Trophoblast cell (in vitro differentiated cells and primary cell): Measurements from ENCODE around the gene UPF2. TPM values are rescaled to one million over a fixed set of nuclear protein-coding genes. Genes with fewer than 3 reads are reported as not detected.

ENCODE experiments used
- DNase-seq, 2 donors: peaks; one replicate each; pipeline ENCODE4 v3.0.0-alpha.2; 2016
- H2AFZ ChIP-seq: 2 replicates; pipeline ENCODE4 v1.6.1; 2013; ENCODE audit warnings: low read length, moderate library complexity, mild to moderate bottlenecking; ENCODE audit not compliant: insufficient read depth, poor library complexity
- H2AK5ac ChIP-seq: 2 replicates; pipeline ENCODE4 v1.6.1; 2013; ENCODE audit warnings: mild to moderate bottlenecking, low read length
- H2BK120ac ChIP-seq: 2 replicates; pipeline ENCODE4 v1.6.1; 2013; ENCODE audit warnings: low read length, mild to moderate bottlenecking, moderate library complexity; ENCODE audit not compliant: insufficient read depth, poor library complexity
- H2BK12ac ChIP-seq: 2 replicates; pipeline ENCODE4 v1.6.1; 2013; ENCODE audit warnings: mild to moderate bottlenecking, low read length, moderate library complexity
- H2BK5ac ChIP-seq: 2 replicates; pipeline ENCODE4 v1.6.1; 2013; ENCODE audit warnings: low read length, low read depth, moderate library complexity, mild to moderate bottlenecking; ENCODE audit not compliant: poor library complexity
- H3K14ac ChIP-seq: 2 replicates; pipeline ENCODE4 v1.6.1; 2013; ENCODE audit warnings: mild to moderate bottlenecking, low read length
- H3K18ac ChIP-seq: 2 replicates; pipeline ENCODE4 v1.6.1; 2013; ENCODE audit warnings: mild to moderate bottlenecking, low read length
- H3K23ac ChIP-seq: 2 replicates; pipeline ENCODE4 v1.6.1; 2013; ENCODE audit warnings: low read length
- H3K27ac ChIP-seq: 2 replicates; pipeline ENCODE4 v1.5.1; 2013; ENCODE audit warnings: low read depth, mild to moderate bottlenecking, inconsistent platforms, low read length, moderate library complexity
- H3K27me3 ChIP-seq: 2 replicates; pipeline ENCODE4 v1.6.1; 2013; ENCODE audit warnings: inconsistent platforms, mild to moderate bottlenecking, low read length, moderate library complexity; ENCODE audit not compliant: insufficient read depth
- H3K36me3 ChIP-seq, 2 experiments: 1 replicate in 1 of 2; 2 replicates in 1 of 2; pipeline ENCODE4 v1.6.1; 2013; ENCODE audit warnings: low read length in 2 of 2, mild to moderate bottlenecking in 2 of 2, moderate library complexity in 1 of 2; ENCODE audit not compliant: insufficient read depth in 2 of 2, control insufficient read depth in 1 of 2
- H3K4ac ChIP-seq: 2 replicates; pipeline ENCODE4 v1.6.1; 2013; ENCODE audit warnings: low read depth, mild to moderate bottlenecking, low read length, moderate library complexity
- H3K4me1 ChIP-seq, 2 experiments: 1 replicate in 1 of 2; 2 replicates in 1 of 2; pipeline ENCODE4 v1.6.1; 2013; ENCODE audit warnings: low read length in 2 of 2, mild to moderate bottlenecking in 2 of 2, moderate library complexity in 1 of 2; ENCODE audit not compliant: insufficient read depth in 2 of 2, control insufficient read depth in 1 of 2
- H3K4me2 ChIP-seq: 2 replicates; pipeline ENCODE4 v1.6.1; 2013; ENCODE audit warnings: inconsistent platforms, mild to moderate bottlenecking, low read length, moderate library complexity
- H3K4me3 ChIP-seq: 2 replicates; pipeline ENCODE4 v1.5.1; 2013; ENCODE audit warnings: mild to moderate bottlenecking, low read depth, low read length, inconsistent platforms
- H3K79me1 ChIP-seq: one replicate; pipeline ENCODE4 v1.6.1; 2013; ENCODE audit warnings: low read length
- H3K79me2 ChIP-seq: 2 replicates; pipeline ENCODE4 v1.6.1; 2013; ENCODE audit warnings: low read length, mild to moderate bottlenecking; ENCODE audit not compliant: control insufficient read depth, insufficient read depth, poor library complexity
- H3K9ac ChIP-seq: 2 replicates; pipeline ENCODE4 v1.6.1; 2013; ENCODE audit warnings: mild to moderate bottlenecking, low read length
- H3K9me3 ChIP-seq: 2 replicates; pipeline ENCODE4 v1.6.1; 2013; ENCODE audit warnings: low read depth, mild to moderate bottlenecking, control low read depth, inconsistent platforms, low read length; ENCODE audit not compliant: insufficient read depth
- H4K12ac ChIP-seq: 2 replicates; pipeline ENCODE4 v1.6.1; 2013; ENCODE audit warnings: low read depth, mild to moderate bottlenecking, low read length, moderate library complexity
- H4K8ac ChIP-seq: 2 replicates; pipeline ENCODE4 v1.6.1; 2013; ENCODE audit warnings: low read depth, mild to moderate bottlenecking, low read length, moderate library complexity
- H4K91ac ChIP-seq: one replicate; pipeline ENCODE4 v1.6.1; 2013; ENCODE audit warnings: low read depth, mild to moderate bottlenecking, low read length, moderate library complexity
- WGBS: extraction: QIAGEN DNeasy Blood & Tissue Kit; methylation state at CpG from one replicate; pipeline ENCODE4 v1.1.7; 2013; ENCODE audit warnings: missing lambda C conversion rate; ENCODE audit not compliant: insufficient read length, insufficient coverage; ENCODE audit errors: extremely low coverage; 5-methylcytosine and 5-hydroxymethylcytosine counted together
- polyA plus RNA-seq: library from polyadenylated mRNA; stranded (reverse); fragments of 200-250 nt; gene quantifications from 2 replicates; pipeline ENCODE4 v1.2.3, GENCODE V29; 2013

UPF2 gene, protein sequence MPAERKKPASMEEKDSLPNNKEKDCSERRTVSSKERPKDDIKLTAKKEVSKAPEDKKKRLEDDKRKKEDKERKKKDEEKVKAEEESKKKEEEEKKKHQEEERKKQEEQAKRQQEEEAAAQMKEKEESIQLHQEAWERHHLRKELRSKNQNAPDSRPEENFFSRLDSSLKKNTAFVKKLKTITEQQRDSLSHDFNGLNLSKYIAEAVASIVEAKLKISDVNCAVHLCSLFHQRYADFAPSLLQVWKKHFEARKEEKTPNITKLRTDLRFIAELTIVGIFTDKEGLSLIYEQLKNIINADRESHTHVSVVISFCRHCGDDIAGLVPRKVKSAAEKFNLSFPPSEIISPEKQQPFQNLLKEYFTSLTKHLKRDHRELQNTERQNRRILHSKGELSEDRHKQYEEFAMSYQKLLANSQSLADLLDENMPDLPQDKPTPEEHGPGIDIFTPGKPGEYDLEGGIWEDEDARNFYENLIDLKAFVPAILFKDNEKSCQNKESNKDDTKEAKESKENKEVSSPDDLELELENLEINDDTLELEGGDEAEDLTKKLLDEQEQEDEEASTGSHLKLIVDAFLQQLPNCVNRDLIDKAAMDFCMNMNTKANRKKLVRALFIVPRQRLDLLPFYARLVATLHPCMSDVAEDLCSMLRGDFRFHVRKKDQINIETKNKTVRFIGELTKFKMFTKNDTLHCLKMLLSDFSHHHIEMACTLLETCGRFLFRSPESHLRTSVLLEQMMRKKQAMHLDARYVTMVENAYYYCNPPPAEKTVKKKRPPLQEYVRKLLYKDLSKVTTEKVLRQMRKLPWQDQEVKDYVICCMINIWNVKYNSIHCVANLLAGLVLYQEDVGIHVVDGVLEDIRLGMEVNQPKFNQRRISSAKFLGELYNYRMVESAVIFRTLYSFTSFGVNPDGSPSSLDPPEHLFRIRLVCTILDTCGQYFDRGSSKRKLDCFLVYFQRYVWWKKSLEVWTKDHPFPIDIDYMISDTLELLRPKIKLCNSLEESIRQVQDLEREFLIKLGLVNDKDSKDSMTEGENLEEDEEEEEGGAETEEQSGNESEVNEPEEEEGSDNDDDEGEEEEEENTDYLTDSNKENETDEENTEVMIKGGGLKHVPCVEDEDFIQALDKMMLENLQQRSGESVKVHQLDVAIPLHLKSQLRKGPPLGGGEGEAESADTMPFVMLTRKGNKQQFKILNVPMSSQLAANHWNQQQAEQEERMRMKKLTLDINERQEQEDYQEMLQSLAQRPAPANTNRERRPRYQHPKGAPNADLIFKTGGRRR
- 28.7 and 30.5 TPM in 2 replicates for polyA plus RNA-seq

DNA sequence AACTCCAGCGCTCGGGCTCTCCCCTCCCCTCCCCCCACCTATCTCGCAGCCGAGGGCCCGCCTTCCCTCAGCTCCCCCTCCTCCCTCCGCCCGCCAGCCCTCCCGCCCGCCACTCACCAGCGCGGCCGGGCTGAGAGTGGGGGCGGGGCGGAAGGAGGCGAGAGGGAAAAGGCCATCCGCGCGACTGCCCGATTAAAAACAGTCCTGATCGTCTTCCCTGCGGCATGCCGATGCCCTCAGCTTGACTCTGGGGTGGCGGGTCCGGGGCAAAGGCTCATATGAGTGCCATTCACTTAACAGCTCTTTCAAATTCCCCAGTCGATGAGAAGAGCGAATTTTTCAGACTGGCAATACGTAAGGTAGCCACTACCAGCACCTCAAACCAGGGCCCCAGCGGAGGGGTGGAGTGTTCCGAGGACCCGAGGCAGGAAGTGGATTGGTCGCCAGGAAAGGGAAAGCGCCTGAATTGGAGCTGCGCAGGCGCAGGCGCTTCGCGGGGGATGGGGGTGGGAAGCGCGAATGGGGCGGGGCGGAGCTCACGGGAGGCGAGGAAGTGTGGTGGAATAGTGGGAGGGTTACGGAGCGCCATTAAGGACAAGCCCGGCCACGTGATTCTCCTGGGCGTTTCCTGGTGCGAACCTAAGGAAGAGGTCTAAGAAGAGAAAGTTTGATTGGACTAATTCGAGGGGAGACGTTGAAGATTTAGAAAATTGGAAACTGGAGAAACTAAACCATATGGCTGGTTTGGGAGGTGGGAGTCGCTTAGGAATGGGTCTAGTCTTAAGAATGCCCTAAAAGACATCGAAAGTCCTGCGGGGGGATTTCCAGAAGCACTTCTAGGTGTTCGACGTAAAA, at the start of gene UPF2:
UPF2 (minus strand) TSS at position 13 of the 855 bp plus-strand sequence. CDS start 7,386 bp downstream, outside the sequence.
- Histone ChIP-seq H3K18ac (peak within 1 kb of the TSS; percentile 99), H3K9me3 (peaks cover 2% of the 10 kb centered on the region), H3K14ac (peak within 1 kb of the TSS; percentile 95), H2BK120ac (peak within 1 kb of the TSS; percentile 97), H3K79me2 (peaks cover 16% of the 10 kb centered on the region), H3K4me1 (peaks cover 0 to 2% of the 10 kb centered on the region in 2 experiments), H3K23ac (no peak within 1 kb of the TSS), H3K27me3 (no peaks in the 10 kb centered on the region), H4K91ac (peak within 1 kb of the TSS; percentile 99), H3K36me3 (no peaks in the 10 kb centered on the region), H2AK5ac (peak within 1 kb of the TSS; percentile 18), H2BK5ac (peak within 1 kb of the TSS; percentile 100), H2BK12ac (peak within 1 kb of the TSS; percentile 64), H3K4ac (peak within 1 kb of the TSS; percentile 95), H4K8ac (peak within 1 kb of the TSS; percentile 96), H4K12ac (peak within 1 kb of the TSS; percentile 97), H2AFZ (peak within 1 kb of the TSS; percentile 88), H3K4me3 (peak within 1 kb of the TSS; percentile 96), H3K79me1 (peaks cover 9% of the 10 kb centered on the region), H3K4me2 (peak within 1 kb of the TSS; percentile 95), H3K27ac (peak within 1 kb of the TSS; percentile 87), H3K9ac (peak within 1 kb of the TSS; percentile 99)
- no CpG with 5 or more reads among the region's 56 CpGs for WGBS
- DNase-seq, result peak; percentile 96 to 97

DNA sequence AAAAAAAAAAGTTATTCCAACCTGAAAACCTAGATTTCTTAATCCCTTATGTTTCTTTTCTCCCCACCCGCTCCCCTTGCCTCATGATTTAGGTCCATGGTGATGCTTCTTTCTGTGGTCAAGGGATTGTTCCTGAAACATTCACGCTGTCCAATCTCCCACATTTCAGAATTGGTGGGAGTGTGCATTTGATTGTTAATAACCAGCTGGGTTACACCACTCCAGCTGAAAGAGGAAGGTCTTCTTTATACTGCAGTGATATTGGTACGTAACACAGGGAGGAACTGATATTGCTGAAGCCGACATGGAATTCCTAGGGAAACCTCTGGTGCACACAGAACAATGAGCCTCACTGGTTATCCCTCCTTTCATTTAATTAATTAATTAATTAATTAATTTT, 48.8 kb upstream of the UPF2 start:
- H3K4me1 ChIP-seq, result no peaks in the 10 kb centered on the region
- H4K8ac ChIP-seq, result no peak overlapping the region
- no peaks in the 10 kb centered on the region for H3K27me3 ChIP-seq
- no peak overlapping the region for H3K23ac ChIP-seq
- no peak overlapping the region for H2AK5ac ChIP-seq
- no peak overlapping the region for H2AFZ ChIP-seq
- no CpG with 5 or more reads among the region's 4 CpGs for WGBS
- H3K36me3 ChIP-seq, result peaks cover 41 to 55% of the 10 kb centered on the region in 2 experiments
- no peak for DNase-seq
- H3K18ac ChIP-seq, result no peak overlapping the region
- H3K79me1 ChIP-seq, result no peaks in the 10 kb centered on the region
- H3K27ac ChIP-seq, result no peak overlapping the region
- no peak overlapping the region for H3K9ac ChIP-seq
- no peak overlapping the region for H4K91ac ChIP-seq
- H2BK120ac ChIP-seq, result no peak overlapping the region
- H3K4ac ChIP-seq, result no peak overlapping the region
- H3K4me3 ChIP-seq, result no peak overlapping the region
- no peaks in the 10 kb centered on the region for H3K79me2 ChIP-seq
- H3K9me3 ChIP-seq, result no peaks in the 10 kb centered on the region
- no peak overlapping the region for H3K14ac ChIP-seq
- no peak overlapping the region for H4K12ac ChIP-seq
- H2BK12ac ChIP-seq, result no peak overlapping the region
- no peak overlapping the region for H3K4me2 ChIP-seq
- no peak overlapping the region for H2BK5ac ChIP-seq

DNA sequence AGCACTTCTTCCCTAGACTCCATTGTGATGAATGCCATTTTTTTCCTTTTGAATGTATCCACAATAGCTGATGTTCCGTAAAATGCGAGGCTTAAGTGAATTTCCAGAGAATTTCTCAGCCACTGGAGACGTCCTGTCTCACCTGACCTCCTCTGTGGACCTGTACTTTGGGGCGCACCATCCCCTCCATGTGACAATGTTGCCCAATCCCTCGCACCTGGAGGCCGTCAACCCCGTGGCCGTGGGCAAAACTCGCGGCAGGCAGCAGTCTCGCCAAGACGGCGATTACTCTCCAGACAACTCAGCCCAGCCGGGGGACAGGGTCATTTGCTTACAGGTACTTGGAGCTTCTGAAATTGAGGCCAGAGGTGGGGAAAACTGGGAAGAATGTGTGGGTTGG, 46.3 kb upstream of the UPF2 start:
- no peak overlapping the region for H3K27ac ChIP-seq
- no peak overlapping the region for H2BK120ac ChIP-seq
- WGBS, result no CpG with 5 or more reads among the region's 14 CpGs
- no peak overlapping the region for H3K4me3 ChIP-seq
- H4K8ac ChIP-seq, result no peak overlapping the region
- no peaks in the 10 kb centered on the region for H3K9me3 ChIP-seq
- no peak overlapping the region for H3K14ac ChIP-seq
- H2AK5ac ChIP-seq, result no peak overlapping the region
- H3K27me3 ChIP-seq, result no peaks in the 10 kb centered on the region
- H3K4me1 ChIP-seq, result no peaks in the 10 kb centered on the region
- no peak overlapping the region for H2AFZ ChIP-seq
- H2BK12ac ChIP-seq, result no peak overlapping the region
- H3K23ac ChIP-seq, result no peak overlapping the region
- no peaks in the 10 kb centered on the region for H3K79me1 ChIP-seq
- H3K9ac ChIP-seq, result no peak overlapping the region
- H3K79me2 ChIP-seq, result no peaks in the 10 kb centered on the region
- H4K91ac ChIP-seq, result no peak overlapping the region
- no peak overlapping the region for H4K12ac ChIP-seq
- no peak overlapping the region for H3K18ac ChIP-seq
- no peak overlapping the region for H3K4me2 ChIP-seq
- H3K4ac ChIP-seq, result no peak overlapping the region
- peaks cover 40 to 57% of the 10 kb centered on the region in 2 experiments for H3K36me3 ChIP-seq
- H2BK5ac ChIP-seq, result no peak overlapping the region
- DNase-seq, result no peak
